Neuronal stem cell (in vitro differentiated cells): ENCODE measurements around the gene OR10A2.
A peak's percentile ranks its signal among the peaks of the same experiment; 100 is the strongest.

Experiments used
- DNase-seq: peaks from one replicate; pipeline ENCODE4 v3.0.0-alpha.2; 2013; ENCODE audit warnings: low spot score
- H2AFZ ChIP-seq: one replicate; pipeline ENCODE4 v1.6.1; 2013; ENCODE audit warnings: mild to moderate bottlenecking, low read length, inconsistent platforms
- H2AK5ac ChIP-seq: 2 replicates; pipeline ENCODE4 v1.6.1; 2013; ENCODE audit warnings: low read depth, mild to moderate bottlenecking, inconsistent platforms, low read length, moderate library complexity, mixed read lengths
- H2BK120ac ChIP-seq: 2 replicates; pipeline ENCODE4 v1.6.1; 2013; ENCODE audit warnings: low read depth, mild to moderate bottlenecking, inconsistent platforms, low read length, moderate library complexity, mixed read lengths
- H2BK12ac ChIP-seq: one replicate; pipeline ENCODE4 v1.6.1; 2013; ENCODE audit warnings: low read length, inconsistent platforms
- H2BK15ac ChIP-seq: 2 replicates; pipeline ENCODE4 v1.6.1; 2013; ENCODE audit warnings: mild to moderate bottlenecking, low read length, inconsistent platforms, mixed read lengths
- H2BK5ac ChIP-seq: one replicate; pipeline ENCODE4 v1.6.1; 2013; ENCODE audit warnings: inconsistent platforms, mild to moderate bottlenecking, low read length, moderate library complexity
- H3K14ac ChIP-seq: one replicate; pipeline ENCODE4 v1.6.1; 2013; ENCODE audit warnings: low read length, inconsistent platforms
- H3K18ac ChIP-seq: 2 replicates; pipeline ENCODE4 v1.6.1; 2013; ENCODE audit warnings: low read length, inconsistent platforms
- H3K23ac ChIP-seq: 2 replicates; pipeline ENCODE4 v1.6.1; 2013; ENCODE audit warnings: low read depth, mild to moderate bottlenecking, mixed read lengths, low read length, inconsistent platforms; ENCODE audit not compliant: poor library complexity
- H3K27ac ChIP-seq: replicated peaks from 3 replicates; pipeline ENCODE4 v1.5.1; 2013; ENCODE audit warnings: low read length, inconsistent platforms
- H3K27me3 ChIP-seq, 3 experiments: 2 replicates each; pipeline ENCODE4 v1.6.1; 2013; ENCODE audit warnings: low read length in 3 of 3, mild to moderate bottlenecking in 2 of 3, inconsistent platforms in 1 of 3, low read depth in 1 of 3, mixed read lengths in 1 of 3, moderate library complexity in 1 of 3; ENCODE audit not compliant: control insufficient read depth in 3 of 3, insufficient read depth in 3 of 3
- H3K36me3 ChIP-seq, 2 donors: replicated peaks in 1 of 2; 2 replicates each; pipeline ENCODE4 v1.6.1; 2013; ENCODE audit warnings: low read length in 2 of 2; ENCODE audit not compliant: control insufficient read depth in 2 of 2, insufficient read depth in 2 of 2
- H3K4ac ChIP-seq: 2 replicates; pipeline ENCODE4 v1.6.1; 2013; ENCODE audit warnings: inconsistent platforms, mild to moderate bottlenecking, low read length, moderate library complexity
- H3K4me1 ChIP-seq, 2 donors: 1 replicate in 1 of 2; 2 replicates in 1 of 2; pipeline ENCODE4 v1.6.1; 2013; ENCODE audit warnings: low read length in 2 of 2, low read depth in 1 of 2; ENCODE audit not compliant: control insufficient read depth in 2 of 2, insufficient read depth in 1 of 2
- H3K4me2 ChIP-seq: one replicate; pipeline ENCODE4 v1.6.1; 2013; ENCODE audit warnings: mild to moderate bottlenecking, low read length, inconsistent platforms; ENCODE audit not compliant: insufficient read depth, poor library complexity, severe bottlenecking
- H3K4me3 ChIP-seq, 2 donors: 2 replicates each; pipeline ENCODE4 v1.5.1; 2013; ENCODE audit warnings: low read length in 2 of 2, mild to moderate bottlenecking in 2 of 2, inconsistent platforms in 1 of 2, moderate library complexity in 1 of 2
- H3K79me1 ChIP-seq: one replicate; pipeline ENCODE4 v1.6.1; 2013; ENCODE audit warnings: low read depth, mild to moderate bottlenecking, inconsistent platforms, low read length, moderate library complexity
- H3K9ac ChIP-seq: one replicate; pipeline ENCODE4 v1.6.1; 2013; ENCODE audit warnings: mild to moderate bottlenecking, low read depth, low read length, inconsistent platforms; ENCODE audit not compliant: poor library complexity
- H3K9me3 ChIP-seq, 2 donors: replicated peaks in 1 of 2; 2 replicates each; pipeline versions ENCODE3 to v1.6.1; 2013; ENCODE audit warnings: low read length in 2 of 2, mild to moderate bottlenecking in 2 of 2, inconsistent platforms in 1 of 2, low read depth in 1 of 2, mixed read lengths in 1 of 2, moderate library complexity in 1 of 2; ENCODE audit not compliant: control insufficient read depth in 2 of 2, insufficient read depth in 1 of 2
- H4K8ac ChIP-seq: one replicate; pipeline ENCODE4 v1.6.1; 2013; ENCODE audit warnings: low read depth, mild to moderate bottlenecking, inconsistent platforms, low read length, moderate library complexity
- H4K91ac ChIP-seq: one replicate; pipeline ENCODE4 v1.6.1; 2013; ENCODE audit warnings: low read length, low read depth, mild to moderate bottlenecking, inconsistent platforms; ENCODE audit not compliant: poor library complexity
- WGBS, 2 donors: extraction: QIAGEN DNeasy Blood & Tissue Kit; methylation state at CpG; one replicate each; pipeline ENCODE4 v1.1.7; 2013; ENCODE audit warnings: missing lambda C conversion rate in 2 of 2, mixed read lengths in 1 of 2; ENCODE audit not compliant: insufficient read length in 2 of 2, insufficient replicate concordance in 1 of 2; ENCODE audit errors: extremely low coverage in 2 of 2; 5-methylcytosine and 5-hydroxymethylcytosine counted together

OR10A2 gene

GRCh38 chr11:6834021-6834420 is 28.8 kb upstream of the OR10A2 start:
- Histone ChIP-seq H4K8ac (no peak overlapping the region), H3K4ac (no peak overlapping the region), H3K23ac (no peak overlapping the region), H3K4me3 (no peak overlapping the region), H3K27ac (no peak overlapping the region), H3K9me3 (no peaks in the 10 kb centered on the region), H3K4me2 (no peak overlapping the region), H3K14ac (no peak overlapping the region), H4K91ac (no peak overlapping the region), H2BK15ac (no peak overlapping the region), H2AFZ (peak overlapping the region; percentile 65), H2AK5ac (no peak overlapping the region), H2BK12ac (no peak overlapping the region), H3K4me1 (peaks cover 5 to 8% of the 10 kb centered on the region in 2 donors), H3K79me1 (no peaks in the 10 kb centered on the region), H2BK5ac (no peak overlapping the region), H3K9ac (no peak overlapping the region), H2BK120ac (no peak overlapping the region), H3K27me3 (no peaks in the 10 kb centered on the region), H3K36me3 (no peaks in the 10 kb centered on the region), H3K18ac (no peak overlapping the region)
- no CpG with 5 or more reads among the region's 1 CpG for WGBS, 2 donors
- DNase-seq: no peak

GRCh38 chr11:6841694-6842093 is 21.2 kb upstream of the OR10A2 start:
- H3K18ac ChIP-seq: no peak overlapping the region
- H3K14ac ChIP-seq: no peak overlapping the region
- no peaks in the 10 kb centered on the region for H3K27me3 ChIP-seq
- no peaks in the 10 kb centered on the region for H3K36me3 ChIP-seq
- H2BK12ac ChIP-seq: no peak overlapping the region
- H2AFZ ChIP-seq: no peak overlapping the region
- no peak overlapping the region for H3K4ac ChIP-seq
- H2BK120ac ChIP-seq: no peak overlapping the region
- no peak overlapping the region for H3K27ac ChIP-seq
- H3K4me3 ChIP-seq: no peak overlapping the region
- no peak overlapping the region for H3K9ac ChIP-seq
- no peak overlapping the region for H3K4me2 ChIP-seq
- no peaks in the 10 kb centered on the region for H3K4me1 ChIP-seq
- H3K79me1 ChIP-seq: no peaks in the 10 kb centered on the region
- DNase-seq: no peak
- H4K8ac ChIP-seq: no peak overlapping the region
- H3K9me3 ChIP-seq: peaks cover 2 to 3% of the 10 kb centered on the region in 2 donors
- H3K23ac ChIP-seq: no peak overlapping the region
- no peak overlapping the region for H2BK5ac ChIP-seq
- H2AK5ac ChIP-seq: no peak overlapping the region
- no peak overlapping the region for H2BK15ac ChIP-seq
- H4K91ac ChIP-seq: no peak overlapping the region

- Histone ChIP-seq H3K4me3 (no peak overlapping the region), H2AFZ (peak overlapping the region; percentile 57), H3K4me1 (no peaks in the 10 kb centered on the region), H2BK12ac (no peak overlapping the region), H3K14ac (no peak overlapping the region), H4K91ac (no peak overlapping the region), H4K8ac (no peak overlapping the region), H3K9me3 (peaks cover 2 to 3% of the 10 kb centered on the region in 2 donors), H2BK5ac (no peak overlapping the region), H3K27me3 (no peaks in the 10 kb centered on the region), H2BK15ac (no peak overlapping the region), H3K18ac (no peak overlapping the region), H3K79me1 (no peaks in the 10 kb centered on the region), H3K4ac (no peak overlapping the region), H3K36me3 (no peaks in the 10 kb centered on the region), H3K23ac (no peak overlapping the region), H3K27ac (peak overlapping the region; percentile 21), H3K4me2 (no peak overlapping the region), H3K9ac (no peak overlapping the region), H2AK5ac (no peak overlapping the region), H2BK120ac (no peak overlapping the region)
- no peak for DNase-seq
- WGBS, 2 donors: no CpG with 5 or more reads among the region's 2 CpGs
These were observed 19.2 kb upstream of the OR10A2 start for GRCh38 chr11:6843670-6844069.

GRCh38 chr11:6844356-6844755 is 18.5 kb upstream of the OR10A2 start:
- no peak for DNase-seq
- Histone ChIP-seq H3K27ac (no peak overlapping the region), H2AFZ (peak overlapping the region; percentile 57), H3K4me2 (no peak overlapping the region), H2BK12ac (peak overlapping the region; percentile 89), H3K79me1 (no peaks in the 10 kb centered on the region), H3K27me3 (no peaks in the 10 kb centered on the region), H3K18ac (peak overlapping the region; percentile 82), H3K4ac (no peak overlapping the region), H2BK120ac (no peak overlapping the region), H4K8ac (no peak overlapping the region), H2BK15ac (no peak overlapping the region), H3K4me3 (no peak overlapping the region), H2AK5ac (no peak overlapping the region), H2BK5ac (no peak overlapping the region), H3K14ac (no peak overlapping the region), H3K36me3 (no peaks in the 10 kb centered on the region), H4K91ac (no peak overlapping the region), H3K9ac (no peak overlapping the region), H3K23ac (no peak overlapping the region), H3K4me1 (no peaks in the 10 kb centered on the region), H3K9me3 (peaks cover 2 to 3% of the 10 kb centered on the region in 2 donors)
- no CpG with 5 or more reads among the region's 5 CpGs for WGBS, 2 donors
